ENCODE data around the gene CNPY1. TPM values are rescaled to one million over a fixed set of nuclear protein-coding genes. Genes with fewer than 3 reads are reported as not detected.

The CNPY1 gene
- total RNA-seq, 1 experiment from 2014 or later: not detected

DNA sequence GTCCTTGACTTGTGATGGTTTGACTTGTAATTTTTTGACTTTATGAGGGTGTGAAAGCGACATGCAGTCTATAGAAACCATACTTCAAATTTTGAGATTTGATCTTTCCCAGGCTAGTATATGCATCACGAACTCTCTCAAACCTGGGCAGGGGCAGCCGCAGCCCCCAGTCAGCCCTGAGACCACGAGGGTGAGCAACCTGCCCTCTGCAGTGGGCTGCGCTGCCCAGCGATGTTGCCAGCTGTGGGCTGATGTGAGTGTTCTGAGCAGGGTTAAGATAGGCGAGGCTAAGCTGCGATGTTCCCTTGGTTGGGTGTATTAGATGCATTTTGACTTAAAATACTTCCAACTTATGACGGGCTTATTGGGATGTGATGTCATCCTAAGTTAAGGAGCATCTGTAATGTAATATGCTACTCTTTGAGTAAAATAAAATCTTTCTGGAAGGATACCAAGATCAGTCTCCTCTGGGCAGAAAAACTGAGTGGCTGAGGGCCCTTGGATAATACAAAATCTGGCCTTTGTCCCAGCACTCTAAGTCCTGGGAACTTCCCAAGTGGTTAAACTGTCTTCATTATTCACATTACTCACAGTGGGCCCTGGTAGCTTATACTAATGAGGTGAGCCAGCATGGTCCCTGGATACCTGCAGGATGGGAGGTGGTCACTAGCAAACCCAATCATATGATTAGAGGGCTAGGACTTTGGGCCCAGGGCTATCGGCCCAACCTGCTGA is 28.4 kb upstream of the CNPY1 start:
- Histone ChIP-seq H3K4ac (ENCODE audit: low read depth, low read length) (no peak overlapping the region), H3K79me2 (ENCODE audit: insufficient read depth, low read length) (no peaks in the 10 kb centered on the region), H3K56ac (ENCODE audit: insufficient read length, low read depth, low read length) (no peak overlapping the region), H2AK5ac (ENCODE audit: insufficient read length, low read length) (no peak overlapping the region), H2BK120ac (ENCODE audit: low read depth, low read length, poor library complexity, severe bottlenecking) (no peak overlapping the region), H4K8ac (replicated peaks; ENCODE audit: insufficient read length, low read depth, low read length) (no peak overlapping the region), H2BK20ac (ENCODE audit: low read depth, low read length, poor library complexity, severe bottlenecking) (no peak overlapping the region), H3K23ac (ENCODE audit: insufficient read length, low read depth, low read length) (no peak overlapping the region), H3T11ph (ENCODE audit: low read length) (no peak overlapping the region), H3K27ac (ENCODE audit: insufficient read length, low read depth, low read length) (no peak overlapping the region), H2BK12ac (ENCODE audit: insufficient read length, low read depth, low read length) (no peak overlapping the region), H3K27me3 (ENCODE audit: insufficient read depth, low read length) (no peaks in the 10 kb centered on the region), H3K79me1 (ENCODE audit: insufficient read depth, low read depth, low read length, poor library complexity, severe bottlenecking) (no peaks in the 10 kb centered on the region), H3K9me3 (ENCODE audit: control insufficient read depth, low read depth, low read length) (no peaks in the 10 kb centered on the region), H4K5ac (ENCODE audit: insufficient read length, low read depth, low read length) (no peak overlapping the region), H3K4me2 (ENCODE audit: insufficient read depth, insufficient read length, low read length) (no peak overlapping the region), H4K91ac (ENCODE audit: insufficient read length, low read depth, low read length) (no peak overlapping the region), H3K9ac (ENCODE audit: extremely low read depth, insufficient read length, low read length) (no peak overlapping the region), H3K18ac (ENCODE audit: insufficient read length, low read depth, low read length) (no peak overlapping the region), H2BK5ac (ENCODE audit: insufficient read length, low read length) (no peak overlapping the region), H2BK15ac (ENCODE audit: low read depth, low read length) (no peak overlapping the region), H3K23me2 (ENCODE audit: insufficient read length, low read depth, low read length, poor library complexity, severe bottlenecking) (no peaks in the 10 kb centered on the region), H3K4me1 (ENCODE audit: insufficient read depth, low read length) (no peaks in the 10 kb centered on the region; the same call in 1 of the 2 replicates), H3K14ac (ENCODE audit: insufficient read depth, low read length) (no peak overlapping the region), H2AFZ (ENCODE audit: low read length) (no peak overlapping the region), H4K20me1 (ENCODE audit: control insufficient read depth, insufficient read depth, insufficient read length) (no peaks in the 10 kb centered on the region)
- H3K27me3 Mint-ChIP-seq (ENCODE audit: low read depth): peaks cover 4% of the 10 kb centered on the region; the same call in 1 of the 2 replicates
- no peak overlapping the region for H3K4me3 Mint-ChIP-seq
- H3K4me1 Mint-ChIP-seq: peaks cover 3 to 18% of the 10 kb centered on the region in 2 experiments
- H3K9me3 Mint-ChIP-seq: no peaks in the 10 kb centered on the region
- no peaks in the 10 kb centered on the region for H3K36me3 Mint-ChIP-seq (ENCODE audit: insufficient read depth in 1 of 3, low read depth in 3 of 3)
- H3K27ac Mint-ChIP-seq: peak overlapping the region in 1 of 3 experiments; percentile 86; a peak in 1 of 7 replicates
- WGBS (ENCODE audit: extremely low coverage, insufficient read length, low lambda C conversion rate): no CpG with 5 or more reads among the region's 10 CpGs
- no peak for DNase-seq
- TF ChIP-seq, protein P1, sequence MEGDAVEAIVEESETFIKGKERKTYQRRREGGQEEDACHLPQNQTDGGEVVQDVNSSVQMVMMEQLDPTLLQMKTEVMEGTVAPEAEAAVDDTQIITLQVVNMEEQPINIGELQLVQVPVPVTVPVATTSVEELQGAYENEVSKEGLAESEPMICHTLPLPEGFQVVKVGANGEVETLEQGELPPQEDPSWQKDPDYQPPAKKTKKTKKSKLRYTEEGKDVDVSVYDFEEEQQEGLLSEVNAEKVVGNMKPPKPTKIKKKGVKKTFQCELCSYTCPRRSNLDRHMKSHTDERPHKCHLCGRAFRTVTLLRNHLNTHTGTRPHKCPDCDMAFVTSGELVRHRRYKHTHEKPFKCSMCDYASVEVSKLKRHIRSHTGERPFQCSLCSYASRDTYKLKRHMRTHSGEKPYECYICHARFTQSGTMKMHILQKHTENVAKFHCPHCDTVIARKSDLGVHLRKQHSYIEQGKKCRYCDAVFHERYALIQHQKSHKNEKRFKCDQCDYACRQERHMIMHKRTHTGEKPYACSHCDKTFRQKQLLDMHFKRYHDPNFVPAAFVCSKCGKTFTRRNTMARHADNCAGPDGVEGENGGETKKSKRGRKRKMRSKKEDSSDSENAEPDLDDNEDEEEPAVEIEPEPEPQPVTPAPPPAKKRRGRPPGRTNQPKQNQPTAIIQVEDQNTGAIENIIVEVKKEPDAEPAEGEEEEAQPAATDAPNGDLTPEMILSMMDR (conservative IDR thresholded peaks at IDR 0.05): no peak

All from H9 (cell line).